ENCODE measurements around the gene TOM1L1.

Gene TOM1L1

GRCh38 chr17:54909766-54910165, 9.1 kb downstream of the TOM1L1 start:
- no peak for TF ChIP-seq CTCF (IDR thresholded peaks at IDR 0.05; ENCODE audit: insufficient read depth, low read length, missing control alignments)
- H3K4me3 ChIP-seq (ENCODE audit: low read depth, low read length) = no peak overlapping the region
- no peak for DNase-seq (ENCODE audit: low read depth, low spot score)
- CTCF ChIA-PET = no interaction called here
- POLR2A ChIA-PET = no interaction called here

- no peak overlapping the region for H3K4me3 ChIP-seq (ENCODE audit: low read depth, low read length)
- no peak for TF ChIP-seq CTCF (IDR thresholded peaks at IDR 0.05; ENCODE audit: insufficient read depth, low read length, missing control alignments)
- CTCF ChIA-PET = no interaction called here
- DNase-seq (ENCODE audit: low read depth, low spot score) = no peak
- POLR2A ChIA-PET = no interaction called here
These were observed 16.1 kb downstream of the TOM1L1 start for GRCh38 chr17:54916721-54917120.

- TF ChIP-seq CTCF (IDR thresholded peaks at IDR 0.05; ENCODE audit: insufficient read depth, low read length, missing control alignments) = no peak
- no peak overlapping the region for H3K4me3 ChIP-seq (ENCODE audit: low read depth, low read length)
- CTCF ChIA-PET = no interaction called here
- POLR2A ChIA-PET = no interaction called here
- DNase-seq (ENCODE audit: low read depth, low spot score) = no peak
These were observed 18.8 kb downstream of the TOM1L1 start for GRCh38 chr17:54919425-54919824.

- no peak for DNase-seq (ENCODE audit: low read depth, low spot score)
- ChIA-PET CTCF (no interaction called here), POLR2A (no interaction called here)
- no peak overlapping the region for H3K4me3 ChIP-seq (ENCODE audit: low read depth, low read length)
- no peak for TF ChIP-seq CTCF (IDR thresholded peaks at IDR 0.05; ENCODE audit: insufficient read depth, low read length, missing control alignments)
These were observed 20.2 kb downstream of the TOM1L1 start for GRCh38 chr17:54920819-54921218.

GRCh38 chr17:54924405-54924804, 23.8 kb downstream of the TOM1L1 start:
- no peak overlapping the region for H3K4me3 ChIP-seq (ENCODE audit: low read depth, low read length)
- no peak for TF ChIP-seq CTCF (IDR thresholded peaks at IDR 0.05; ENCODE audit: insufficient read depth, low read length, missing control alignments)
- CTCF ChIA-PET = no interaction called here
- DNase-seq (ENCODE audit: low read depth, low spot score) = no peak
- POLR2A ChIA-PET = no interaction called here

- POLR2A ChIA-PET = no interaction called here
- no peak overlapping the region for H3K4me3 ChIP-seq (ENCODE audit: low read depth, low read length)
- CTCF ChIA-PET = interaction anchor here (0.6 kb wide), 1 partner anchor 65 kb away, joined by 3 read pairs; no protein-coding TSS in a partner anchor
- TF ChIP-seq CTCF (IDR thresholded peaks at IDR 0.05; ENCODE audit: insufficient read depth, low read length, missing control alignments) = no peak
- no peak for DNase-seq (ENCODE audit: low read depth, low spot score)
These were observed 26.9 kb downstream of the TOM1L1 start for GRCh38 chr17:54927525-54927924.
